ENCODE measurements around the gene OR5D18.
"Not testable (repeated sequence)": the region's sequence is repeated elsewhere in the genome, so short reads cannot be mapped to it uniquely, and the experiment has no call there.

Gene OR5D18

DNA sequence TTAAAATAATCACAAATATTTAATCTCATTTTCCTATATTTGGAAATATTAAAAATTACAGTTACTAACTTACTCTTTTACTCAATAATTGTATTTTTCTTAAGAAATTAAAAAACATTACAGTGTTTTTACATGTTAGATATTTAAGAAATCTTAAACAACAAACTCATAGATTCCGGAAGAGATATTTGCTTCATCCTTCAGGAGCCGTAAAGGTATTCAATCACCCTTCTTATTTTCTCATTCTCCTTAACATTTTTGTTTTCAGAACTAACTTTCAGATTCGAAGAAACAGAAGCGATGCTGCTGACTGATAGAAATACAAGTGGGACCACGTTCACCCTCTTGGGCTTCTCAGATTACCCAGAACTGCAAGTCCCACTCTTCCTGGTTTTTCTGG is at the start of gene OR5D18:
Gene OR5D18, plus strand, starts transcription at position 301 of the 400 bp plus-strand sequence. Its CDS starts 0 bp downstream, at position 301.
- DNase-seq = no peak

DNA sequence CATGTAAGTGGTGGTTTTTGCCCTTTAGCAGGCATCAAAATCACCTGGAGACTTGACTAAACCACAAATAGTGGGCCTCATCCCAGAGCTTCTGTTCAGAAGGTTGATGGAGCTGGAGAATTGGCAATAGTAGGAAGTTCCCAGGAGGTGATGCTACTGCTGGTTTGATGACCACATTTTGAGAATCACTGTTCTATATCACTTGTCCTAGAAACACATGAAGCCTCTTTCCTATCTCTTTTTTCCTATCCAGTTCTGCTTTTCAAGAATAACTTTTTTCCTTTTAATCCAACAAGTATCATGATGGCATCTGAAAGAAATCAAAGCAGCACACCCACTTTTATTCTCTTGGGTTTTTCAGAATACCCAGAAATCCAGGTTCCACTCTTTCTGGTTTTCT is 46.3 kb upstream of the OR5D18 start, which contains the start of gene OR5D13:
Gene OR5D13, plus strand, starts transcription at position 301 of the 400 bp plus-strand sequence. Its CDS starts 0 bp downstream, at position 301.
- no peak for DNase-seq

DNA sequence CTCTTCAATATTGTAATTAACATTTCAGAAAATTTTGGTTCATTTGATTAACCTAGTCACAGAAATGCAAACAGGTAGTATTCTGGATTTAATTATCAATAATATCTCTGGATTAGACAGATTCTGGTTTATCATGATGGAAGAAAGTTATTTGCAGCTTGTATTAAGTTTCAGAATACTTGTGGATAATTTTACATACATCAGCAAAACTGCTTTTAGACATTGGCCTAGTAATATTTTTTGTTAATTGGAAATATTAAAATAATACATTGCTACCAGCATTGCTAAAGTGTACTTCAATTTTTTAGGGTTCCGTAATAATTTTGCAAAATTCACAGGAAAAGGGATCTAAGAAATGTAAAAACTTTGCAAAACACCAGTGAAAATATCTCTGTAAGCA is 27.8 kb upstream of the OR5D18 start:
- DNase-seq = no peak

DNA sequence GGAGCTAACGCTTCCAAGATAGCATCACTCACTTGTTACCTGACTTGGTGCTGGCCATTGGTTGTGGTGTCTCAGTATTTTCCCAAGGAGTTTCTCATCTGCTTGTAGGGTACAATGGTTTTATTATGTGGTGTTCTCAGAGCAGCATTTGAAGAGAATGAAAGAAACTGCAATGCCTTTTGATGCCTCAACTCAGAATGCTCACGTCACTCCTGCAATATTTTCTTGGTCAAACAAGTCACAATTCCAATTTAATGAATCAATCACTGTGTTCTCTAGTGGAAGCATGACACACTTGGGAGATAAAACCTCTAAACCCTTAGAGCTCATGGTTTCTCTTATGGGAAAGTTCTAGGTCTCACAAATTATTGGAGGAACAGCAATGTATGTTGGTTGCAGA is 26.1 kb upstream of the OR5D18 start:
- no peak for DNase-seq

DNA sequence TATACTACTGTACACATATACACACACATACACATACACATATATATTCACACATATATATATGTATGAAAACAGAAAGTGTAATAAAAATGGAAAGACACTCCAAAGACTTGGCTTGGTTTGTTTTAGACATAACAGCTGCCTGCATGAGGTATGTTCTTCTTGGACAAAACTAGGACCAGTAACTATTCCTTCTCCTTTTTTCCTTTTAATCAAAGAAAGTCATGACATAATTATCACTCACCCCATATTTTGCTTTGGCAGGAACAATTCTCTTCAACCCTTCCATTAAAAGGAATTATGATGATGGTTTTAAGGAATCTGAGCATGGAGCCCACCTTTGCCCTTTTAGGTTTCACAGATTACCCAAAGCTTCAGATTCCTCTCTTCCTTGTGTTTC is 24.2 kb upstream of the OR5D18 start, which contains the start of gene OR5D14:
Gene OR5D14, plus strand, starts transcription at position 301 of the 400 bp plus-strand sequence. Its CDS starts 0 bp downstream, at position 301.
- DNase-seq = no peak

DNA sequence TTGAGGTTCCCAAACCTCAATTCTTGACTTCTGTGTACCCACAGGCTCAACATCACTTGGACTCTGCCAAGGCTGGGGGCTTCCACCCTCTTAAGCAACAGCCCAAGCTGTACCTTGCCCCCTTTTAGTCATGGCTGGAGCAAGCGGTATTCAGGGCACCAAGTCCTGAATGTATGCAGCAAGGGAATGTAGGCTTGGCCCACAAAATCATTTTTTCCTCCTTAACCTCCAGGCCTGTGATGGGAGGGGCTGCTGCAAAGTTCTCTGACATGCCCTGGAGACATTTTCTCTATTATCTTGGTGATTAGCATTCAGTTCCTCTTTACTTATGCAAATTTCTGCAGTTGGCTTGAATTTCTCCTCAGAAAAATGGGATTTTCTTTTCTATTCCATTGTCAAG is 13.2 kb upstream of the OR5D18 start:
- DNase-seq = no peak

DNA sequence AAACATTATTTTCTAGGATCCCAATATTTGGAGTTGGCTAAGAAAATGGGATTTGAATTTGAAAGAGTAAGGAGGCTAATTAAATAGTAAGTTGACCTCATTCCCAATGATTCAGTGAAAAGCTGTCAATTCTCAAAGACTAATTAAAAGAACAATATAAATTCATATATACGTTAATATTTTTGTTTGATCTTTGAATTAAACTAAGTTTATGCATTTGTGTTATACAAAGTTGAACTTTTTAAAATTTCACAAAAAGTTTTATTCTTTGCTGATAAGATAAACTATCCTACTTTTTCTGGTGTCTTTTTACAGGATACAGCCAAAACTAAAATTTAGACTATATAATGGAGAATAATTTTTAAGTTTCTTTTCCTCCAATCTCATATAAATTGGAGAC is 8.4 kb upstream of the OR5D18 start, which contains the start of gene OR5L1:
Gene OR5L1, plus strand, starts transcription at position 301 of the 400 bp plus-strand sequence. CDS start 100 bp downstream, outside the sequence.
- DNase-seq = no peak

DNA sequence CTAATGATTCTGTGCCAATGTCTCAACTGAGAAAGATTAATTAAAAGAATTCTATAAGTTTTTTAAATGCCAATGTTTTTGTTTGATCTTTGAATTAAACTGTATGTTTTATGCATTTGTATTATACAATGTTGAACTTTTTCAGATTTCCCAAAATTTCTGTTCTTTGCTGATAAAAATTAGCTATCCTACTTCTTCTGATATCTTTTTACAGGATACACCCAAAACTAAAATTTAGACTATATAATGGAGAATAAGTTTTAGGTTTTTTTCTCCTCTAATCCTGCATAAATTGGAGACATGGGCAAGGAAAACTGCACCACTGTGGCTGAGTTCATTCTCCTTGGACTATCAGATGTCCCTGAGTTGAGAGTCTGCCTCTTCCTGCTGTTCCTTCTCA is 7.5 kb downstream of the OR5D18 start, which contains the start of gene OR5L2:
Gene OR5L2, plus strand, starts transcription at position 301 of the 400 bp plus-strand sequence. Its CDS starts 0 bp downstream, at position 301.
- DNase-seq = no peak

DNA sequence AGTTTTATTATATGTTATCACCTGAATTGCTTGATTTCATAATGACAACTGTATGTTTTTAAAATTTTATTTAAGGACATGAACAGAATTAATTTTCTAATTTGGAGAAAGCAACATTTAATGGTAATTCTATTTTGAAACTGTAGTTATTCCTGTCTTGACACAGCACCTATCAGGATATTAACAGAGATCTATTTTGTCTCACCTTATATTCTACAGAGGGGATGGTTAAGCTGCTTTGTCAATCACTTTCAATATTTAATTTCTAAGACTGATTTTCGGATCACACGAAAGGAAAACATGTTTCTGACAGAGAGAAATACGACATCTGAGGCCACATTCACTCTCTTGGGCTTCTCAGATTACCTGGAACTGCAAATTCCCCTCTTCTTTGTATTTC is 19.0 kb downstream of the OR5D18 start, which contains the start of gene OR5D16:
Gene OR5D16, plus strand, starts transcription at position 301 of the 400 bp plus-strand sequence. Its CDS starts 0 bp downstream, at position 301.
- no peak for DNase-seq

DNA sequence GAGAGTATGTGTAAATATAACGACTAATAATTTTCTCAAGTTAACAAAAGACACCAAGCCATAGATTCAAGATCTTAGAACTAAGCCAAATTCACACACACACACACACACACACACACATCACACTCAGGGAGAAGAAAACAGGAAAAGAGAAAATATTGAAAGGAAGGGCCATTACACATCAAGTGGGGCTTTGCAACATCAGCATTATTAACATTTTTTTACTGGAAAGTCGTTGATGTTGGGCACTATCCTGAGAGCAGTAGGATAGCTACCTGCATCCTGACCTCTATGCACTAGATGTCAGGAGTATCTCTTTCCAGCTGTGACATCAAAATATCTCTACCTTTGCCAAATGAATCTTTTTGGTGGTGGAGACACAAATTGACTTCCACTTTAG is 28.0 kb downstream of the OR5D18 start:
- no peak for DNase-seq

DNA sequence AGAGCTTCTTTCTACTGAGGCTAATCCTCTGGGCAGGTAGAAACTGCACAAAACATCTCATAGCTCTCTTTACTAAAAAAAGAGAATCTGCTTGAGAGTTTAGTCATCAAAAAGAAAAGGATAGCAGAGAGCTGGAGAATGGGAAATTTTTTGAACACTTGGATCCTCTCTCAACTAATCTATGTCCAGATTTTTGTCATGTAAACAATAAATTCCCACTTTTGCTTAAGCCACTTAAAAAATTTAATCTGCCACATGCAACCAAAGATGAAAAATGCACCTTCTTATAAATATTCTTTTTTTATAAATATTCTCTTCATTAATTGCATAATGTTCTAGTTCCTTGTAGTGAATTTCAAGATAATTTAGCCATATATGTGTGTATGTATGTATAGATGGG is 29.6 kb downstream of the OR5D18 start:
- no peak for DNase-seq

DNA sequence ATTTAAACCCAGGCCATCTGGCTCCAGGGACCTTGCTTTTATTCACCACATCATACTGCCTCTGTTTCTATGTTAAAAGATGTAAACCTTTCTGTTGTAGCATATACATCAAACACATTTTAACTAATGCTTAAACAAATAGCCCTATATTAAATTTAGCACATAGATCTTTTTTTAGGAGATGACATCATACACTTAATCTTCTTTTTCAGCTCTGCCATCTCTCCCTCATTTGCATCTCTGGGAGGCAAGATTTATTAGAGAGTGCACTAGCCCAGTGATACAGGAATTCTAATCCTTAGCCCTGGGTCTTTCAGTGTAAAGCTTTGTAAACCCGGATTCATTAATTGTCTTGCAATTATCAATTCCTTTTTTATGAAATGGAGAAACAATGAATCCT is 32.7 kb downstream of the OR5D18 start:
- no peak for DNase-seq

DNA sequence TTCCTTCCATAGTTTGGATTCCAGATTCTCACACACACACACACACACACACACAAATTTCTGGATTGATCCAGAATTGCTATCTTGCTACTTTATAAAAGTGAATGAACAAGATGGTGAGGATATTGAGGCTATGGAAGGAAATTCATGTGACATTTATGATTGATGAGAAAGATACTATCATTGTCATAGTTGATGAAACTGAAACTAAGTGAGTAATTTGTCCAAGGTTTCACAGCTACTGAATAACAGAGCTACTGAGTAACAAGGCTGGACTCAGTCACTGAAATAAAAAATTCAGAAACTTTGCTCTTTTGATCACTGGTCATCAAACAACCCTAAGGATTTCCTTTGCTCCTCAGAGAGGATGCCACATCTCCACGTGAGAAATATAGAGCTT is 35.3 kb downstream of the OR5D18 start:
- DNase-seq = no peak

DNA sequence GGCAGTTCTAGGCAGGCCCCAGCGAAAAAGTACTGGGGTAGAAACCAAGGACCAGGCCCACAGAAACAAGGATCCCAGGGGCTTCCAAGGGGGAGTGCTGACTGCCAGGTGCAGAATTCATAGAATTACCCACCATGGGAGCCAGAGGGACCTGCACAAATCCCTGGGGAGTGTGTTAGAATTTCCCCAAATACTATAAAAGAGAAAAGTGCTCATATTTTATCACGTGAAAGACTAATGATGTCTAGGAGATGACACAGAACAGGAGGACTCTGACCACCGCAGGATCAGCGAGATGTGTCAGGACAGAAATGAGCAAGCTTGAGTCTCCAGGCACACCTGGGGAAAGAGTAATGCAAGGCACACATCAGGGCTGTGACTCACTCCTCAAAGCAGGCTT is 47.9 kb downstream of the OR5D18 start:
- not testable (repeated sequence) for DNase-seq

Measured in hippocampal formation (tissue), 2 donors.